Activated naive CD4-positive, alpha-beta T cell treated with anti-CD3 and anti-CD28 coated beads, Interleukin-2, amount 50 U/mL, for 24 hours (primary cell): ENCODE results near the gene SYT1.

ENCODE experiments used
- H3K27ac Mint-ChIP-seq: one replicate; pipeline ENCODE4 v1.8.0; 2021; ENCODE audit warnings: mild to moderate bottlenecking, mixed read lengths
- H3K27me3 Mint-ChIP-seq: one replicate; pipeline ENCODE4 v1.8.0; 2021; ENCODE audit warnings: mixed read lengths
- H3K36me3 Mint-ChIP-seq: one replicate; pipeline ENCODE4 v1.8.0; 2021; ENCODE audit warnings: mixed read lengths
- H3K4me1 Mint-ChIP-seq: one replicate; pipeline ENCODE4 v1.8.0; 2021; ENCODE audit warnings: mixed read lengths
- H3K4me3 Mint-ChIP-seq: one replicate; pipeline ENCODE4 v1.8.0; 2021; ENCODE audit warnings: mild to moderate bottlenecking, mixed read lengths
- H3K9me3 Mint-ChIP-seq: one replicate; pipeline ENCODE4 v1.8.0; 2021; ENCODE audit warnings: mixed read lengths

SYT1 gene

GRCh38 chr12:78880078-78880477 lies 15.5 kb downstream of the SYT1 start:
- Mint-ChIP-seq H3K27ac (no peak overlapping the region), H3K4me3 (no peak overlapping the region), H3K27me3 (no peaks in the 10 kb centered on the region), H3K36me3 (no peaks in the 10 kb centered on the region), H3K9me3 (no peaks in the 10 kb centered on the region), H3K4me1 (no peaks in the 10 kb centered on the region)

- Mint-ChIP-seq H3K9me3 (no peaks in the 10 kb centered on the region), H3K36me3 (no peaks in the 10 kb centered on the region), H3K27me3 (no peaks in the 10 kb centered on the region), H3K4me1 (no peaks in the 10 kb centered on the region), H3K27ac (no peak overlapping the region), H3K4me3 (no peak overlapping the region)
Measured at GRCh38 chr12:78881685-78882084, 17.1 kb downstream of the SYT1 start.

DNA sequence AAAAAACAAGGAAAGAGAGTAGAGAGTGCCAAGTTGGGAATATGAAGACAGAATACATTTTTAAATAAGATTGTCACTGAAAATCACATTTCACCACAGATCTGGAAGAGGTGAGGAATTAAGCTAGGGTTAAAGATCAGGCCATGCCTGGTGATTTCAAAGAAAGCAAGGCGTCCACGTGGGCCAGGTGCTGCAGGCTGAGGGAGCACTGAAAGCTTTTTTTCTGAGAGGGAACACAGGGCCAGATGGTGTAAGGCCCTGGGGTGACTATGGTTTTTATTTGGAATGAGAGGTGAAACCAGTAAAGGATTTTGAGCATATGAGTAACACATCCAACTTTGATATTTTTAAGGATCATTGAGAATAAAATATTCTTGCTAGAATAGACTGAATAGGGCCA lies 20.9 kb downstream of the SYT1 start:
- H3K27me3 Mint-ChIP-seq = no peaks in the 10 kb centered on the region
- H3K27ac Mint-ChIP-seq = no peak overlapping the region
- H3K4me3 Mint-ChIP-seq = no peak overlapping the region
- H3K9me3 Mint-ChIP-seq = no peaks in the 10 kb centered on the region
- no peaks in the 10 kb centered on the region for H3K36me3 Mint-ChIP-seq
- H3K4me1 Mint-ChIP-seq = no peaks in the 10 kb centered on the region

DNA sequence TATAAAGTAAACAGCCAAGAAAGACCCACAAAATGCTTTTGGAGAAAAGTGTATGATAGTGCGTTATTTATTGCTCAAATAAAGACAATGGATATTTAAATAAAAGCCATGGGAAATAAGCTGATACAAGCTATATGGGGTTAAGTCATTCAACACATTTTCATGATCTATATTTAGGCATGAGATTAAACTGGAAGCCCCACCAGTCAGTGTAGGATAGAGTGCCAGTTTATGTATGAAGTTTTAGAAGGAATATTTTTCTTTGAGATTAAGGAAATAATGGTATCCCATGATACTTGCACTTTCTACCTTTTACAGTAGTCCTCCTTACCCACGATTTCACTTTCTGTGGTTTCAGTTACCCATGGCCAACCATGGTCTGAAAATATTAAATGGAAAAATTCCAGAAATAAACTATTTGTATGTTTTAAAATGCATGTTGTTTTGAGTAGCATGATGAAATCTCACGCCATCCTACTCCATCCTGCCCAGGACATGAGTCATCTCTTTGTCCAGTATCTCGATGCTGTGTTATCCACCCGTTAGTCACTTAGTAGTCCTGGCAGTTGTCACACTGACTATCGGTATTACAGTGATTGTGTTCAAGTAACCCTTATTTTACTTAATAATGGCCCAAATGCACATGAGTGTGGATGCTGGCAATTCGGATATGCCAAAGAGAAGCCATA lies 22.3 kb downstream of the SYT1 start:
- no peaks in the 10 kb centered on the region for H3K36me3 Mint-ChIP-seq
- H3K27me3 Mint-ChIP-seq = no peaks in the 10 kb centered on the region
- H3K27ac Mint-ChIP-seq = no peak overlapping the region
- no peaks in the 10 kb centered on the region for H3K9me3 Mint-ChIP-seq
- H3K4me3 Mint-ChIP-seq = no peak overlapping the region
- no peaks in the 10 kb centered on the region for H3K4me1 Mint-ChIP-seq

DNA sequence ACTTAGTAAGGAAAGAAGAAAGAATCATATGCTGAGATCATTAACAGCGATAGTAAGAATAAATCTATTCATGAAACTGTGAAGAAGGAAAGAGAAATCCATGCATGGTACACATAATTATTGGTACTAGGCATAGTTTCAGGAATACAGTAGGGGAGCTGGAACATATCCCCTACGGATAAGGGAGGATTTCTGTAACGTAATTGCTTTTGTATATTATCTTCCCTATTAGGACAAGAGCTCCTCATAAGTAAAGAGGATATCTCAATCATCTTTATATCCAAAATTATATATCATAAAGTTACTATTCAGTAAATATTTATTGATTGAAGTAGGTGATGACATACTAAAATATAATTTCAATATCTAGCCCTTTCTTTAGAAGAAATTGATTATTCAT lies 22.9 kb downstream of the SYT1 start:
- Mint-ChIP-seq H3K9me3 (no peaks in the 10 kb centered on the region), H3K4me3 (no peak overlapping the region), H3K27ac (no peak overlapping the region)

GRCh38 chr12:78888568-78888967 lies 24.0 kb downstream of the SYT1 start:
- Mint-ChIP-seq H3K27me3 (no peaks in the 10 kb centered on the region), H3K4me3 (no peak overlapping the region), H3K36me3 (no peaks in the 10 kb centered on the region), H3K27ac (no peak overlapping the region), H3K4me1 (no peaks in the 10 kb centered on the region), H3K9me3 (no peaks in the 10 kb centered on the region)

More for the DNA sequence above, 22.9 kb downstream of the SYT1 start:
- Mint-ChIP-seq H3K4me1 (no peaks in the 10 kb centered on the region), H3K36me3 (no peaks in the 10 kb centered on the region), H3K27me3 (no peaks in the 10 kb centered on the region)

GRCh38 chr12:78891646-78892353 lies 27.2 kb downstream of the SYT1 start:
- H3K4me3 Mint-ChIP-seq = no peak overlapping the region
- no peaks in the 10 kb centered on the region for H3K36me3 Mint-ChIP-seq
- H3K9me3 Mint-ChIP-seq = no peaks in the 10 kb centered on the region
- H3K27ac Mint-ChIP-seq = no peak overlapping the region
- H3K4me1 Mint-ChIP-seq = no peaks in the 10 kb centered on the region
- H3K27me3 Mint-ChIP-seq = no peaks in the 10 kb centered on the region

- Mint-ChIP-seq H3K36me3 (no peaks in the 10 kb centered on the region), H3K9me3 (no peaks in the 10 kb centered on the region), H3K4me3 (no peak overlapping the region), H3K4me1 (no peaks in the 10 kb centered on the region), H3K27ac (no peak overlapping the region), H3K27me3 (no peaks in the 10 kb centered on the region)
Measured at GRCh38 chr12:78898416-78898815, 33.8 kb downstream of the SYT1 start.

- H3K4me3 Mint-ChIP-seq = no peak overlapping the region
- H3K27ac Mint-ChIP-seq = no peak overlapping the region
- no peaks in the 10 kb centered on the region for H3K4me1 Mint-ChIP-seq
- no peaks in the 10 kb centered on the region for H3K36me3 Mint-ChIP-seq
- no peaks in the 10 kb centered on the region for H3K9me3 Mint-ChIP-seq
- H3K27me3 Mint-ChIP-seq = no peaks in the 10 kb centered on the region
Measured at GRCh38 chr12:78914859-78915331, 50.3 kb downstream of the SYT1 start.

DNA sequence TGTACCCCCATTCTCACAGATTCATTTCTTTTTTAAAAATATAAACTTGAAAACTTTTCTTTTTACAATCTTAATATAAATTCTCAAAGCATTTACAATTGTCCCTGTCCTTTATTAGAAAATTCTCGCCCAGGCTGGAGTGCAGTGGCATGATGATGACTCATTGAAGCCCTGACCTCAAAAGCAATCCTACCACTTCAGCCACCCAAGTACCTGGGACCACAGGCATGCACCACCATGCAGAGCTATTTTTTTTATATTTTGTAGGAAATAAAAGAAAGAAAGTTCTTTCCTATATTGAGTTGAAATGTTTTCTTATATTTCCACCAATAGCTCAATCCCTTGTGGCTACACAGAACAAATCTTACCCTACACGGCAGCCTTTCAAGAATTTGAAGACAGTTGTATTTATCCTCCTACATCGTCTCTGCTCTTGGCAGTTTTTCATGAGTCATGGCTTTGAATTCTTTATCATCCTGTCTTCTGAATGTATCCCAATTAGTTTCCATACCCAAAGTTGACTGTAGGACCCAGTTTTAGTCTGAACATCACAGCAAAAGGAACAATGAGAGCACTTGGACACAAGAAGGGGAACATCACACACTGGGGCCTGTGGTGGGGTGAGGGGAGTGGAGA lies 52.4 kb downstream of the SYT1 start:
- Mint-ChIP-seq H3K27me3 (no peaks in the 10 kb centered on the region), H3K9me3 (peaks cover 5% of the 10 kb centered on the region), H3K36me3 (no peaks in the 10 kb centered on the region), H3K4me3 (no peak overlapping the region), H3K27ac (no peak overlapping the region), H3K4me1 (no peaks in the 10 kb centered on the region)

DNA sequence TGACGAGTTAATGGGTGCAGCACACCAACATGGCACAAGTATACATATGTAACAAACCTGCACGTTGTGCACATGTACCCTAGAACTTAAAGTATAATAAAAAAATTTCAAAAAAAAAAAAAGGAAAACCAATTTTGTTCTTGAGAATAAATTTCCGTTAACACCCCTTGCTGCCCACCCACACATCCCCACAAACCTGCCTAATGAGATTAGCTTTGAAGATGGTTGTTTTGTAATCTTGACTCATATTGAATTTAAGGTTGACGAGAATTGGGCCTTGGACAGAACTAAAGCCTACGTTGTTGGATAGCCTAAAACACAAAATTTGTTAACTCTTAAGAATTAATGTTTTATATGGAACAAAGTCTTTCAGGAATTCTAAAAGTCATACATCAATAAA lies 52.9 kb downstream of the SYT1 start:
- no peaks in the 10 kb centered on the region for H3K27me3 Mint-ChIP-seq
- H3K27ac Mint-ChIP-seq = no peak overlapping the region
- no peaks in the 10 kb centered on the region for H3K36me3 Mint-ChIP-seq
- H3K4me1 Mint-ChIP-seq = no peaks in the 10 kb centered on the region
- H3K4me3 Mint-ChIP-seq = no peak overlapping the region
- peaks cover 5% of the 10 kb centered on the region for H3K9me3 Mint-ChIP-seq

GRCh38 chr12:78918268-78918667 lies 53.7 kb downstream of the SYT1 start:
- no peaks in the 10 kb centered on the region for H3K4me1 Mint-ChIP-seq
- H3K4me3 Mint-ChIP-seq = no peak overlapping the region

GRCh38 chr12:78928200-78929074 lies 63.9 kb downstream of the SYT1 start:
- Mint-ChIP-seq H3K27ac (no peak overlapping the region), H3K36me3 (no peaks in the 10 kb centered on the region), H3K4me3 (no peak overlapping the region), H3K4me1 (no peaks in the 10 kb centered on the region), H3K27me3 (no peaks in the 10 kb centered on the region), H3K9me3 (peaks cover 8% of the 10 kb centered on the region)

More at GRCh38 chr12:78918268-78918667, 53.7 kb downstream of the SYT1 start:
- Mint-ChIP-seq H3K27ac (no peak overlapping the region), H3K27me3 (no peaks in the 10 kb centered on the region), H3K9me3 (peaks cover 5% of the 10 kb centered on the region), H3K36me3 (no peaks in the 10 kb centered on the region)

DNA sequence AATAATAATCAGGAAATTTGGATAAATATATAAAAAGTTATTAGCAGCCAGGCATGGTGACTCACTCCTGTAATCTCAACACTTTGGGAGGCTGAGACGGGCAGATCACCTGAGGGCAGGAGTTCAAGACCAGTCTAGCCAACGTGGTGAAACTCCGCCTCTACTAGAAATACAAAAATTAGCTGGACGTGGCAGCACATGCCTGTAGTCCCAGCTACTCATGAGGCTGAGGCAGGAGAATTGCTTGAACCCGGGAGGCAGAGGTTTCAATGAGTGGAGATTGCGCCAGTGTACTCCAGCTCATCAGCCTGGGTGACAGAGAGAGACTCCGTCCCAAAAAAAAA lies 64.5 kb downstream of the SYT1 start:
- H3K27ac Mint-ChIP-seq = no peak overlapping the region
- H3K9me3 Mint-ChIP-seq = peaks cover 8% of the 10 kb centered on the region
- H3K4me1 Mint-ChIP-seq = no peaks in the 10 kb centered on the region

GRCh38 chr12:78931466-78931990 lies 67.0 kb downstream of the SYT1 start:
- Mint-ChIP-seq H3K9me3 (peaks cover 4% of the 10 kb centered on the region), H3K4me3 (no peak overlapping the region), H3K27ac (no peak overlapping the region), H3K36me3 (no peaks in the 10 kb centered on the region), H3K27me3 (no peaks in the 10 kb centered on the region), H3K4me1 (no peaks in the 10 kb centered on the region)

More for the DNA sequence above, 64.5 kb downstream of the SYT1 start:
- Mint-ChIP-seq H3K4me3 (no peak overlapping the region), H3K27me3 (no peaks in the 10 kb centered on the region), H3K36me3 (no peaks in the 10 kb centered on the region)
